GM21526 (cell line): ENCODE measurements around the gene U2AF1L4.
"Not testable (repeated sequence)": the region's sequence is repeated elsewhere in the genome, so short reads cannot be mapped to it uniquely, and the experiment has no call there.

Source experiments
- ATAC-seq: cut with Tn5 transposase; IDR thresholded peaks from one replicate; pipeline ENCODE4 v1.9.1; 2021; ENCODE audit warnings: moderate library complexity; ENCODE audit not compliant: unreplicated experiment, low FRiP score

U2AF1L4 gene

GRCh38 chr19:35729021-35729420, 16.2 kb downstream of the U2AF1L4 start:
- ATAC-seq = no peak

DNA sequence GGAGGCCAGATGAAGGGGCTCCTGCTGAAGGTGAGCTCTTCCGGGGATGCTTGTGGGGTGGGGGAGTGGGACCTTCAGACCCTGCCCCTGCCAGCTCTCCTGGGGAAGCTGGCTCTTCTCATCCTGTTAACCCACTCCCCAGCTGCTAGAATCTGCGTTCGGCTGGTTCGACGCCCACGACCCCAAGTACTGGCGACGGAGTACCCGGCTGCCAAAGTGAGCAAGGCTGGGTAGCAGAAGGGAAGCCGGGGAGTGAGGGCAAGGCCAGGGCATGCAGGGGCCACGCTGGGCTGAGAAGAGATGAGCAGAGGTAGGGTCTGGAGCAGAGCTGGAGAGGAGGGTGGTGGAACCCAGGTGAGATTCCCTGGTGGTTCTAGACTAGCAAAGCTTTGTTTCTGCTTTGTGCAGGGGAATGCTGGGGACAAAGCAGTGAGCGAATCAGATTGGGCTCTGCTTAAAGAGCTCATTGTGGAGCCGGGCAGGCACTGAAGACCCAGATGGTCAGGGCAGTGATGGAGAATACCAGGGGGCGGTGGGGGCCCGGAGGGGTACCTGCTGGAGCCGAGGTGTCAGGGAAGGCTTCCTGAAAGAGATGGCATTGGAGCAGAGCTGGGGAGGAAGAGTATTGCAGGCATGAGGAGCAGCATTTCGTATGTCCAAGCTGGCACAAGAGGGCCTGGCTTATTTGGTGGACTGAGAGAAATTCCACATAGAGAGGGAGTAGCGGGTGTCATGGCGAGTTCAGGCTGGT, 17.1 kb downstream of the U2AF1L4 start:
- no peak for ATAC-seq

DNA sequence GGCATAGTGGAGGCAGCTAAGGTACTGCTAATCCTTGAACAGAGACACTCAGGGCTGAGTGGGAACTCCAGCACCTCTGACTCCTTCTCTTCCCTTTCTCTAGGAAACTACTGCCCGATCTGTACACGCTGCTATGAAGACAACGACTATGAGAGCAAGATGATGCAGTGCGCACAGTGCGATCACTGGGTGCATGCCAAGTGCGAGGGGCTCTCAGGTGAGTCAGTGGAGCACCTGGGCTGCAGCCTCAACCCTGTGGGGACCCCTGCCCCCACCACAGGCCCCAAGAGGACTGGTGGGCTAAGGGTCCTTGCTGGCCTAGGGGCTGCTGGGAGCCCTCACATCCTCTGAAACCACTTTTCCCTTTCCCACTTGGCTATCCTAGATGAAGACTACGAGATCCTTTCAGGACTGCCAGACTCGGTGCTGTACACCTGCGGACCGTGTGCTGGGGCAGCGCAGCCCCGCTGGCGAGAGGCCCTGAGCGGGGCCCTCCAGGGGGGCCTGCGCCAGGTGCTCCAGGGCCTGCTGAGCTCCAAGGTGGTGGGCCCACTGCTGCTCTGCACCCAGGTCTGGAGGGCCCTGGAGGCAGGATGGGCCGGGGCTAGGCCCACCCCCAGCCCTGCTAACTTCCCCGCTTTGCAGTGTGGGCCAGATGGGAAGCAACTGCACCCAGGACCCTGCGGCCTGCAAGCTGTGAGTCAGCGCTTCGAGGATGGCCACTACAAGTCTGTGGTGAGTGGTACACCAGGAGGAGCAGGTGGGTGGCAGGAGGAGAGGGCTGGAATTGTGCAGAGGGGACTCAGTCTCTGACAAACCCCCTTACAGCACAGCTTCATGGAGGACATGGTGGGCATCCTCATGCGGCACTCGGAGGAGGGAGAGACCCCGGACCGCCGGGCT, 17.9 kb downstream of the U2AF1L4 start:
- ATAC-seq = no peak

- ATAC-seq = no peak
These were observed 19.9 kb downstream of the U2AF1L4 start for GRCh38 chr19:35725216-35725861.

DNA sequence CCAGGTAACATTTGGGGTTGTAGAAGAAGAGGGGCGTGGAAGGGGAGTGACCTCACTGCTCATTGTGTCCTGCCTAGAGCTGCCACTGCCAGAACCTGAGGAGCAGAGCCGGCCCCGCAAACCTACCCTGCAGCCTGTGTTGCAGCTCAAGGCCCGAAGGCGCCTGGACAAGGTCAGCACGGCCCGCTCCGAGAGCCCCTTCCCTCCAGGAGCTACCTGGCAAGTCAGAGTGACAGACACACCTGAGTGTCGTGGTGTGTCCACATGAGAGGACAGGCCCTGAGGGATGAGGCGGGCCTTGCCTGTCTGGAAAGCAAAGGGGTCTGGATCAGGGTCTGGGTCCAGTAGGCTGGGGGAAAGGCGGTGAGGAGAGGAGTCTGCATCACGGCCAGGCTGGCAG, 20.7 kb downstream of the U2AF1L4 start:
- no peak for ATAC-seq

GRCh38 chr19:35724132-35724531, 21.1 kb downstream of the U2AF1L4 start:
- not testable (repeated sequence) for ATAC-seq

DNA sequence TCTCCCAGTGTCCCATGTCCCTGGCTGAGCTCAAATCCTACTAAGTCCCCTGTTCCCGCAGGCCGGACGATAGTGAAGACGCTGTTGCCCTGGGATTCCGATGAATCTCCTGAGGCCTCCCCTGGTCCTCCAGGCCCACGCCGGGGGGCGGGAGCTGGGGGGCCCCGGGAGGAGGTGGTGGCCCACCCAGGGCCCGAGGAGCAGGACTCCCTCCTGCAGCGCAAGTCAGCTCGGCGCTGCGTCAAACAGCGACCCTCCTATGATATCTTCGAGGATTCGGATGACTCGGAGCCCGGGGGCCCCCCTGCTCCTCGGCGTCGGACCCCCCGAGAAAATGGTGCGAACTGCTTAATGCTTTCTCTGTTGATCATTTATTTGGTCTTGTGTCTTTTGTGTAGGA, 21.5 kb downstream of the U2AF1L4 start:
- ATAC-seq = no peak

DNA sequence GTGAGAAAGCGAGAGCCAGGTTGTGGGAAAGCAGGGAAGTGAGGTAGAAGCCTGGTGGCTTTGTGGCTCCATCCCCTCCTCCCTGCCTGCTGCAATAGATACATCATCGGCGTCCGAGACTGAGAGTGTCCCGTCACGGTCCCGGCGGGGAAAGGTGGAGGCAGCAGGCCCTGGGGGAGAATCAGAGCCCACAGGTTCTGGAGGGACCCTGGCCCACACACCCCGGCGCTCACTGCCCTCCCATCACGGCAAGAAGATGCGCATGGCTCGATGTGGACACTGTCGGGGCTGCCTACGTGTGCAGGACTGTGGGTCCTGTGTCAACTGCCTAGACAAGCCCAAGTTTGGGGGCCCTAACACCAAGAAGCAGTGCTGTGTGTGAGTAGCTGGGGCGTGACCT, 22.3 kb downstream of the U2AF1L4 start:
- ATAC-seq = no peak

GRCh38 chr19:35722461-35722860, 22.8 kb downstream of the U2AF1L4 start:
- no peak for ATAC-seq

GRCh38 chr19:35721374-35721773, 23.8 kb downstream of the U2AF1L4 start:
- ATAC-seq = no peak

- no peak for ATAC-seq
These were observed 24.6 kb downstream of the U2AF1L4 start for GRCh38 chr19:35720648-35721047.

DNA sequence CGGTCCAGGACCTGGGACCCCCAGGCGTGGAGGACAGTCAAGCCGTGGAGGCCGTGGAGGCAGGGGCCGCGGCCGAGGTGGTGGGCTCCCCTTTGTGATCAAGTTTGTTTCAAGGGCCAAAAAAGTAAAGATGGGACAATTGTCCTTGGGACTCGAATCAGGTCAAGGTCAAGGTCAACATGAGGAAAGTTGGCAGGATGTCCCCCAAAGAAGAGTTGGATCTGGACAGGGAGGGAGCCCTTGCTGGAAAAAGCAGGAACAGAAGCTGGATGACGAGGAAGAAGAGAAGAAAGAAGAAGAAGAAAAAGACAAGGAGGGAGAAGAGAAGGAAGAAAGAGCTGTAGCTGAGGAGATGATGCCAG, 25.1 kb downstream of the U2AF1L4 start:
- no peak for ATAC-seq

GRCh38 chr19:35719402-35720162, 25.6 kb downstream of the U2AF1L4 start:
- ATAC-seq = no peak

- ATAC-seq = no peak
These were observed 26.7 kb downstream of the U2AF1L4 start for GRCh38 chr19:35718345-35719041.

- peak; percentile 33 for ATAC-seq
These were observed 27.4 kb downstream of the U2AF1L4 start, which contains the start of gene KMT2B for GRCh38 chr19:35717665-35718344. TSS of gene KMT2B (plus strand) at chr19:35718003. CDS start at chr19:35718019, 16 bp downstream.

DNA sequence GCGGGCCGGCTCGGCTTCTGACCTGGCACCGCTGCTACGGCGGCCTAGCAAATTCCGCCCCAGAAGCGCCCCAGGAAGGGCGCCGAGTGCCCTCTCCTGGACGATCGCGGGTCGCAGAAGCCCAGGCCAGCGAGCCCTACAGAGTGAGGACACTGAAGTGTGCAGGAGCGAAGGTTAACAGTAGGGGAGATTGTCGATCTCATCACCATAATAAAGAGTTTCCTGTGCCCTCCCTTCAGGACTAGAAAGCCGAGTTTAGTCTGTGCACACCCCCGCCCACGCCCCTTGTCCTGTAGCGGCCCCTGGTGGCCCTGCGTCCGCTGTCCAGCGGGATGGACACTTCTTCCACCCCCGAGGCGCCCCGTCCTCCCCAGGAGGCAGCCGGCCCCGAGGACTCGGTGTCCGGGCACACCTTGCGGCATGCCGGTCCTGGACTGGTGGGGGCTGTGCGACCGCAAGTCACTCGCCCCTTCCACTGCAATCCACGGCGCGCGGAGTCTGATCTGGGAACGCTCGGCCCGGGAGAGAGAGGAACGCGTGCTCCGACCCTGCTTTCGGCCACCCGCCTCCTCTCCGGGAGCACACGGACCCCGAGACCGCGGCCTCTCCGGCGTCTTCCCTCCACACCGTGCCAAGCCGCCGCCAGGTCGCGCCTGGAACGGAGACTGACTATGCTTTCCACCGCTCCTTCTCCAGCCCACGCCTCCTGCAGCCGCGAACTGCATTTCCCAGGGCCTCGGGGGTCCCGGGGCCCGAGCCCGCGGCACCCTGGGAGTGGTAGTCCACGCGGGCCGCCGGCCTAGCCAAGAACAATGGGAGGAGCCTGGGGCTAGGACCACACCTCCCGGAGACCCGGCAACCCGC, 28.2 kb downstream of the U2AF1L4 start:
- peak; percentile 39 for ATAC-seq

- ATAC-seq = peak; percentile 10
These were observed 29.0 kb downstream of the U2AF1L4 start for GRCh38 chr19:35715981-35716800.
